ENCODE results near the gene PTPRG. TPM values are rescaled to one million over a fixed set of nuclear protein-coding genes. Genes with fewer than 3 reads are reported as not detected.

PTPRG gene
- total RNA-seq, 2 experiments from 2014 or later: 0.24 to 0.37 TPM

DNA sequence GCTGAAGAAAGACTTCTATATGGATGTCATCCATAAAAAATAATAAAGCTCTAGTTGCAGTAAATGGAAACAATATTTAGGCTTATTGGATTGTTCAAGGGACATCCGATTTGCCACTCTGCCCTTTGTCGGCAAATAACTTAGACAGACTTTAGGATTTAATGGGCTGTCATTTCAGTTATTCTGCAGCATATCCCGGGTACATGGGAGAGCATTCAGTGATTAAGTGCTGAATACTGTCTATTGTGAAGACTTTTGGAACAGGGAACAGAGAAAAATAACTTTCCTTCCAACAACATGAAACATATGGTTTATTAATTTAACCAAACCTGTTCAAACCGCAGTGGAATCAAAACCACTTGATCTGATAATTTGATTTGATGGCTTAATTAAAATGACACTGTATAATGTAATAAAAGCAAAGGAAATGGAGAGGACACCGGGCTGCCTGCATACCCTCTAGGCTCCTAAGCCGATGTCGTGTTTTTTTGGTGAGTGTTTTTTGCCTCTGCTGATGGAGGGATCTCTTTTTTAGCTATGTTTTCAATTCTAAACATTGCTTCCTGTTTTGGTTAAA is 612.7 kb downstream of the PTPRG start:
- H3K9me3 Mint-ChIP-seq: peaks cover 6% of the 10 kb centered on the region
- H3K27ac Mint-ChIP-seq: no peak overlapping the region
- H3K27me3 Mint-ChIP-seq (ENCODE audit: low read depth): peaks cover 7% of the 10 kb centered on the region
- intact Hi-C loops (cut with micrococcal nuclease): no loop called here
- H3K4me3 Mint-ChIP-seq: no peak overlapping the region
- DNase-seq: no peak
- no peaks in the 10 kb centered on the region for H3K4me1 Mint-ChIP-seq (ENCODE audit: low read depth)
- CTCF ChIA-PET: no interaction called here
- H3K36me3 Mint-ChIP-seq (ENCODE audit: low read depth): no peaks in the 10 kb centered on the region

DNA sequence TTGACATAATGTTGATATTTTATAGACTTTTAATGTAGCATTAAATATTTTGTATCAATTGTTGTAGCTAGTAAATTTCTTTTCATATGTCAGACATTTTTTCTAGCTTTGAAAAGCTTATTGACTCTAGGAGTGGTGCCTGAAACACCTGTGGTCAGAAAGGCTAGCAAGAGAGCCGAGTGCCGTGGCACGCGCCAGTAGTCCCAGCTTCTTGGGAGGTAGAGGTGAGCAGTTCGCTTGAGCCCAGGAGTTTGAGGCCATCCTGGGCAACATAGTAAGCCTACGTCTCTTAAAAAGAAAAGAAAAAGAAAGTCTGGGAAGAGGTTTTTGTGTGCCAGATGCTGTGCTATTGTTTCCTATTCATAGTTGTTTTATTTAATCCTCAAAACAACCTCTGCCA is 613.8 kb downstream of the PTPRG start:
- H3K9me3 Mint-ChIP-seq: peaks cover 6% of the 10 kb centered on the region
- no peaks in the 10 kb centered on the region for H3K36me3 Mint-ChIP-seq (ENCODE audit: low read depth)
- no peak overlapping the region for H3K27ac Mint-ChIP-seq
- CTCF ChIA-PET: no interaction called here
- no peak overlapping the region for H3K4me3 Mint-ChIP-seq
- intact Hi-C loops (cut with micrococcal nuclease): no loop called here
- no peaks in the 10 kb centered on the region for H3K4me1 Mint-ChIP-seq (ENCODE audit: low read depth)
- no peak for DNase-seq
- peaks cover 7% of the 10 kb centered on the region for H3K27me3 Mint-ChIP-seq (ENCODE audit: low read depth)

DNA sequence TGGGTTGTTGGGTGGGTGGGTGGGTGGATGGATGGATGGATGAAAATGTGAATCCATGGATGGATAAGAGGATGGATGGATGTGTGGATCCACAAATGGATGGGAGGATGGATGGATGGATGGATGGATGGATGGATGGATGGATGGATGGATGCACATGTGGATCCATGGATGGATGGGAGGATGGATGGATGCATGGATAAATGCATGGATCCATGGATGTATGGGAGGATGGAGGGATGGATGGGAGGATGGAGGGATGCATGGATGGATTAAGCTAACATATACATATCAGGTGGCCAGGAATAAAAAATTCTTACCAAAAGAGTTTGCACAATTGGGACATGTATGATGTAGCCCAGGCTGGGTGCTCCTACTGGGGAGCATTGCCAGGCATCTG is 616.7 kb downstream of the PTPRG start:
- intact Hi-C loops (cut with micrococcal nuclease): no loop called here
- no peak for DNase-seq
- CTCF ChIA-PET: no interaction called here
- Mint-ChIP-seq H3K9me3 (no peaks in the 10 kb centered on the region), H3K4me1 (ENCODE audit: low read depth) (no peaks in the 10 kb centered on the region), H3K36me3 (ENCODE audit: low read depth) (no peaks in the 10 kb centered on the region), H3K27me3 (ENCODE audit: low read depth) (peaks cover 4% of the 10 kb centered on the region), H3K27ac (no peak overlapping the region), H3K4me3 (no peak overlapping the region)

DNA sequence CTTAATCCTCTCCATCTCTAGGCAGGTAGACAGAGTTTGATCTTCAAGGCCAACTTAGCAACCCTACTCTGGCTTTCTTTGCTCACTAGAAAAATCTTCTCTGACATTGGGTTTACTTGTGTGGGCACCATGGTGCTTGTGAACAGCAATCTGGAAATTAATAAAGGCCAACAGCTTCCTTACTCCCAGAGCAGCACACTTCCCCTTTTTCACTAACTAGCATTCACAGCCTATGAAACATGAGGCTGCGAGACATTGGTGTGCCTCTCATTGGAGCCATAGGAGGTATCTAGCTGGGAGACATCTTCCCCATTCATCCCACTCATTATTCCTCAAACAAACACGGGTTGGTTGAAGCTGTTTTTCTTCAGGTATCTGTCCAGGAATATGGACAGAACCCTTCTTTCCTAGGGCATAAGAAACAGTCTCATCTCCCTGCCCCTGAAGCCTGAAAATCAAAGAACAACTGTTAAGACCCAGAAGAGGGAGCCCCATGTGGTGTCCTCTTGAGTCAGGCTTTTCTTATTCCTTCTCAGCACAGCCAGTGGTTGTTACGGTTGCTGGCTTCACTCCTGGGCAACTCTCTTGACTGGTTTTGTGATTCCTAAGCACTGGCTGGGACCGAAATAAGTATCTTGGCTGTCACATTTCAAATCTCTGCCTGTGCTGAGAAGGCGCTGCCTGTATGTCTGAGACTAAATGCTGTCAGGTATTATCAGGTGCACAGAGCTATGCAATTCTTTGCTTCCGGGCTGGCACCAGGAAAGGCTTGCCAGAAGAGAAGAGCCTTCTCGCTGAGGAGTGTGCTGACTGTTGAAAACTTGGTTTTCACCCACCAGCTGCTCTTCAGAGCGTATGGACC is 617.6 kb downstream of the PTPRG start:
- no peak overlapping the region for H3K4me3 Mint-ChIP-seq
- H3K36me3 Mint-ChIP-seq (ENCODE audit: low read depth): no peaks in the 10 kb centered on the region
- DNase-seq: no peak
- H3K9me3 Mint-ChIP-seq: no peaks in the 10 kb centered on the region
- peaks cover 4% of the 10 kb centered on the region for H3K27me3 Mint-ChIP-seq (ENCODE audit: low read depth)
- CTCF ChIA-PET: no interaction called here
- H3K4me1 Mint-ChIP-seq (ENCODE audit: low read depth): no peaks in the 10 kb centered on the region
- intact Hi-C loops (cut with micrococcal nuclease): no loop called here
- no peak overlapping the region for H3K27ac Mint-ChIP-seq

DNA sequence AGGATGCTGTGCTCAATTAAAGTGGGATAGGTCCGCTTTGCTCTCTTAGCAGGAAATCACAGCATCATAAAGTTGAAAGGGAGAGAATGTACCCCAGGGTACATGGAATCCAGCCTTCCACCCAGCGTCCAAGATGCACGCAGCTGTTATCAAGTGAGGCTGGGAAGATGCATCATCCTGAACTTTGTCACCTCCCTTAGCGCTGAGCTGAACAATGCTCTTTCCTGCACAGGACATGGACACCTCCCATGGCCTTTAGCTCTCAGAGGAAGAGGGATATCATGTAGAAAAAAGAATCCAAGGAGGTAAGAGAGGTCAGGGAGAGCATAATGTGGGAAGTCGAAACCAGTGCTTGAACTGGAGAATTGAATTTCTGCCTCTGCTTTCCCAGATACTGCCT is 619.1 kb downstream of the PTPRG start:
- no peak for DNase-seq
- peaks cover 4% of the 10 kb centered on the region for H3K27me3 Mint-ChIP-seq (ENCODE audit: low read depth)
- intact Hi-C loops (cut with micrococcal nuclease): no loop called here
- H3K4me3 Mint-ChIP-seq: no peak overlapping the region
- CTCF ChIA-PET: no interaction called here
- H3K4me1 Mint-ChIP-seq (ENCODE audit: low read depth): no peaks in the 10 kb centered on the region
- H3K27ac Mint-ChIP-seq: no peak overlapping the region
- no peaks in the 10 kb centered on the region for H3K9me3 Mint-ChIP-seq
- no peaks in the 10 kb centered on the region for H3K36me3 Mint-ChIP-seq (ENCODE audit: low read depth)

DNA sequence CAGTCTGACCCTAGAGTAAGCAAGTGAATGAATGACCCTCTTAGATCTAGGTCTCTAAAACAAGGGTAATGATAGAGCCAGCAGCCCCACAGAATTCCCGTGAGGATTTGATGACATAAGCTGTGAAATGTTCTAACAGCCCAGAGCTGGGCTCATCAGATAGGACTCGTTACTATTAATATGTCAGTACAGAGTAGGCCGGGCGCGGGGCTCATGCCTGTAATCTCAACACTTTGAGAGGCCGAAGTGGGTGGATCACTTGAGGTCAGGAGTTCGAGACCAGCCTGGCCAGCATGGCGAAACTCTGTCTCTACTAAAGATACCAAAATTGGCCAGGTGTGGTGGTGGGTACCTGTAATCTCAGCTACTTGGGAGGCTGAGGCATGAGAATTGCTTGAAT is 621.7 kb downstream of the PTPRG start:
- CTCF ChIA-PET: interaction anchor here (1.2 kb wide), 1 partner anchor 93 kb away, joined by 3 read pairs; no protein-coding TSS in a partner anchor
- no peak overlapping the region for H3K4me3 Mint-ChIP-seq
- intact Hi-C loops (cut with micrococcal nuclease): no loop called here
- no peaks in the 10 kb centered on the region for H3K4me1 Mint-ChIP-seq (ENCODE audit: low read depth)
- H3K27ac Mint-ChIP-seq: no peak overlapping the region
- DNase-seq: no peak
- no peaks in the 10 kb centered on the region for H3K9me3 Mint-ChIP-seq
- no peaks in the 10 kb centered on the region for H3K27me3 Mint-ChIP-seq (ENCODE audit: low read depth)
- H3K36me3 Mint-ChIP-seq (ENCODE audit: low read depth): no peaks in the 10 kb centered on the region

DNA sequence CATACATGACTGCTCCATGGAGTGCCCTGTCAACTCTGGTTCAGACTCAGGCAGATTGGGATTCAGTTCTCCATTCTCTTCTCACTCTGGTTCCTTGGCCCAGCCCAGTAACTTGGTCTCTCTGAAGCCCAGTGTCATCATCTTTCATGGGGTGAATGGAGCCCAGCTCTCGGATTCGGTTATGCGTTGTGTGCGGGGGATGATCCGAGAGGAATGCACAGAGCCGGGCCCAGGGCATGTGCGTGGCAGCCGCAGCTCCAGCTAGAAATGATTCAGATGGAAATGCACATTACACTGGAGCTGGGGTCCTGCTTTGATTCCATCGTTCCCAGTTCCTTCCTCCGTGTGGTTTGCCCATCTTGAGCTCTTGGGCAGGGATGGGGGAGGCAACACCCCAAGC is 622.6 kb downstream of the PTPRG start:
- intact Hi-C loops (cut with micrococcal nuclease): no loop called here
- DNase-seq: no peak
- Mint-ChIP-seq H3K27ac (no peak overlapping the region), H3K36me3 (ENCODE audit: low read depth) (no peaks in the 10 kb centered on the region), H3K4me1 (ENCODE audit: low read depth) (peaks cover 3% of the 10 kb centered on the region), H3K27me3 (ENCODE audit: low read depth) (no peaks in the 10 kb centered on the region), H3K4me3 (no peak overlapping the region), H3K9me3 (no peaks in the 10 kb centered on the region)
- CTCF ChIA-PET: interaction anchor here (1.2 kb wide), 1 partner anchor 94 kb away, joined by 3 read pairs; no protein-coding TSS in a partner anchor

DNA sequence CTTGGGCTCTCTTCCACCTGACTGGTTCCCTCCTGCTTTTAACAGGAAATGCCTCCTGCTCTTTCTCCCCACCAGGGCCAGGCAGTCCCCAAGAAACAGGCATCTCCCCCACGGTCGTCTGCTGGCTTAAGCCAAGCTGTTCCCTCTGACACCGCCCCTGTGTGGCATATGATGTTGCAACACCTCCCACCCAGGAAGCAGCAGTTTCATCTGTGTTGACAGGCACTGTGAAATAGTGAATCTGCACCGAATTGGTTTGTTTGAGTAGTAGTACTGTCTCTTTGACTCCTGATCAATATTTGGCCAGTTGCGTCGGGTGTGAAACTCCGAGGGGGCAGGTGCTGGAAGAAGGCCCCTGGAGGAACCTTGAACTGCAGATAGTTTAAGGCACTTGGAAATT is 623.2 kb downstream of the PTPRG start:
- intact Hi-C loops (cut with micrococcal nuclease): no loop called here
- Mint-ChIP-seq H3K9me3 (no peaks in the 10 kb centered on the region), H3K36me3 (ENCODE audit: low read depth) (no peaks in the 10 kb centered on the region), H3K27me3 (ENCODE audit: low read depth) (no peaks in the 10 kb centered on the region), H3K27ac (no peak overlapping the region), H3K4me3 (no peak overlapping the region), H3K4me1 (ENCODE audit: low read depth) (peaks cover 3% of the 10 kb centered on the region)
- no peak for DNase-seq
- CTCF ChIA-PET: no interaction called here

DNA sequence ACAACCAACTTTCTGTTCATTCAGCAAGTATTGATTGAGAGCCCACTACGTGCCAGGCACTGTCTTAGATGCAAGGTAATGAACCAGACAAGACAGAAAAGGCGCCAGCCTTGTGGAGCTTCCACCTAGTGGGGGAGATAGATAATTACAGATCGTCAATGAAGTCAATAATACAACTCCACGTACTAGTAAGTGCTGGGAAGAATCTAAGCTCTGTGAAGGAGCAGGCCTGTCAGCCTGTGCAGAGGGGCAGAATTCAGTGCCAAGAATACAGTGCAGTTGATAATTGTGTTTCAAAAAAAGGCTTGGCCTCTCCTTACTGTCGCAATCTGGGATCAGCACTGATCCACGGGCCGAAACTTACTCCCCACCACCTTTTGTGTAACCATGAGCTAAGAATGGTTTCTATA is 625.7 kb downstream of the PTPRG start:
- no peak for DNase-seq
- Mint-ChIP-seq H3K4me3 (no peak overlapping the region), H3K4me1 (ENCODE audit: low read depth) (peaks cover 3% of the 10 kb centered on the region), H3K27ac (no peak overlapping the region), H3K9me3 (no peaks in the 10 kb centered on the region), H3K27me3 (ENCODE audit: low read depth) (no peaks in the 10 kb centered on the region), H3K36me3 (ENCODE audit: low read depth) (no peaks in the 10 kb centered on the region)
- intact Hi-C loops (cut with micrococcal nuclease): loop anchor here (5.0 kb wide), 2 partner anchors 625 to 805 kb away; partner anchors contain the start of gene PTPRG
- CTCF ChIA-PET: interaction anchor here (0.6 to 1.9 kb wide), 9 partner anchors 9 to 1835 kb away, joined by 3 to 7 read pairs (median 3); no protein-coding TSS in a partner anchor

DNA sequence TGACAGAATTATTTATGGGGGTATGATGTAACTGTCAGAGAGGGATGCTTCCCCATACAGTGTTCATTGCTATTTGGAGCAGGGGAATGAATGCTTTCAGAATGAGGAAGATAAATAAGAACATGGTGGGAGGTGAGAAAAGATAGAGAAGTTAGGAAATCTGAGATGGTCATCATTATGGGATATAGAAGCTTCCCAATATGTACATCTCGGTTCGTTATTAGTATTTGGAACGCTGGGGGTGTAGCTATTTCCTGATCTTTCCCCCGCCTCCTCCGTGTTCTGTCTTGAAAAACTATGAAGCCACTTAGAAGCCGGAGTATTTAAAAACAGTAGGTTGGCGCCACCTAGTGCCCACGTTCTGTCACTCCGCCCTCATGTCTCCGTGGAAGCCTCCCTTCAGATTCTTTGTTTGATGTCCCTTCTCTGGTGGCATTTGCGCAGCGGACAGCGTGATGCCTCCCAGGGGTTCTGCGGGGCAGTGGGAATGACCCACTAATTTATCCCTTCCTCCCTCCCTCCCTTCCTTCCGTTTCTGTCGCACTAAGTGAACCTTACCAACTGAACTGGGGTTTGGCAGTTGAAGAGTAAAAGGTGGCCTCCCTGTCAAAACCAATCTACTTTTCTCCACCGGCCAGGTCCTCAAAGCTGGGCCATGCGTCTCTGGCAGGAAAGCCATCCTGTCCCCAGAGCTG is 627.5 kb downstream of the PTPRG start:
- no peaks in the 10 kb centered on the region for H3K36me3 Mint-ChIP-seq (ENCODE audit: low read depth)
- no peaks in the 10 kb centered on the region for H3K9me3 Mint-ChIP-seq
- H3K4me1 Mint-ChIP-seq (ENCODE audit: low read depth): peaks cover 3% of the 10 kb centered on the region
- intact Hi-C loops (cut with micrococcal nuclease): loop anchor here (1.0 to 5.0 kb wide), 3 partner anchors 331 to 807 kb away; partner anchors contain the start of gene PTPRG
- no peak overlapping the region for H3K27ac Mint-ChIP-seq
- peak; percentile 81 for DNase-seq
- CTCF ChIA-PET: interaction anchor here (0.6 to 1.9 kb wide), 15 partner anchors 12 to 832 kb away, joined by 3 to 7 read pairs (median 3); no protein-coding TSS in a partner anchor
- no peaks in the 10 kb centered on the region for H3K27me3 Mint-ChIP-seq (ENCODE audit: low read depth)
- no peak overlapping the region for H3K4me3 Mint-ChIP-seq

DNA sequence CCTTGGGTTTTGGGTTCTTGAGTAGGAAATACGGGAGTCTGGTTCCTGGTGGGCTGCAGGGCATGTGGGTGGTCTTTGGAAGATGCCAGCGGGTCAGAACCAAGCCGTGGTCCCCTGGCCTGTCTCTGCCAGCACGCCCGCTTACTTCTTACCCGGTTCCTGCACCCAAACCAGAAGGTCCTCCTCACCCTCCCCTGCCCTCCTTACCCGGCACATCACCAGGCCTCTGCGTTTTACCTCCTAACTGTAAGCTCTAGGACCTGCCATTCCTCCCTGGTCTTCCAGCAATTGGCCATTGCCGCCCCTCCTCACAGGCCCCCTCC is 628.0 kb downstream of the PTPRG start:
- peaks cover 3% of the 10 kb centered on the region for H3K4me1 Mint-ChIP-seq (ENCODE audit: low read depth)
- H3K36me3 Mint-ChIP-seq (ENCODE audit: low read depth): no peaks in the 10 kb centered on the region
- no peak overlapping the region for H3K27ac Mint-ChIP-seq
- intact Hi-C loops (cut with micrococcal nuclease): loop anchor here (5.0 kb wide), 2 partner anchors 627 to 807 kb away; partner anchors contain the start of gene PTPRG
- H3K4me3 Mint-ChIP-seq: no peak overlapping the region
- no peaks in the 10 kb centered on the region for H3K27me3 Mint-ChIP-seq (ENCODE audit: low read depth)
- CTCF ChIA-PET: interaction anchor here (0.6 to 1.2 kb wide), 8 partner anchors 11 to 745 kb away, joined by 3 to 6 read pairs (median 4); no protein-coding TSS in a partner anchor
- no peak for DNase-seq
- no peaks in the 10 kb centered on the region for H3K9me3 Mint-ChIP-seq

DNA sequence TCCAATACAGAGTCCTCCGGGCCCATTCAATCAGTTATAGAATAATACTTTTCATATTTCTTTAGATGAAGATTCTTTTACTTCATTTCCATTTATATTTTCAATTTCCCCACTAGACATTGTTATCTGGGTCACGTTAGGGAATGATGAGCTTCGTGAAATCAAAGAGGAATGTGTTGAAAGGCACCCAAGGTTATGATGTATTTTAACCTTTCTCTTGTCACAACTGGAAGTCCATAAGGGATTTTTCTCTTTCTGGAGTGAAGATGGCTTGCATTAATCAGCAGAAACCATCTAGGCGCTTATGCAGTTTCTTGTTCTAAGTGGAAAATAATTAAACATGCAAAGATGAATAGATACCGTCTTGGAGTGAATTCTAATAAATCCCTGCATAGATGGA is 631.5 kb downstream of the PTPRG start:
- no peak for DNase-seq
- intact Hi-C loops (cut with micrococcal nuclease): no loop called here
- CTCF ChIA-PET: no interaction called here
- Mint-ChIP-seq H3K4me3 (no peak overlapping the region), H3K27me3 (ENCODE audit: low read depth) (no peaks in the 10 kb centered on the region), H3K36me3 (ENCODE audit: low read depth) (no peaks in the 10 kb centered on the region), H3K9me3 (no peaks in the 10 kb centered on the region), H3K4me1 (ENCODE audit: low read depth) (peaks cover 3% of the 10 kb centered on the region), H3K27ac (no peak overlapping the region)
